Lower leg skin (tissue), 3 donors: ENCODE results near the gene RNF7.

Source experiments
- POLR2A ChIP-seq, 2 donors: fragments of 450-650 bp; IDR thresholded peaks; one replicate each; pipeline ENCODE4 v1.6.1; 2016 to 2017; ENCODE audit warnings: antibody characterized with exemption in 2 of 2, mild to moderate bottlenecking in 1 of 2, moderate library complexity in 1 of 2
- TF ChIP-seq, protein P1 (sequence below), 3 donors: fragments of 450-650 bp; IDR thresholded peaks; one replicate each; pipeline ENCODE4 v1.5.1; 2016; ENCODE audit warnings: antibody characterized with exemption in 3 of 3, mild to moderate bottlenecking in 3 of 3, moderate library complexity in 2 of 3

DNA sequence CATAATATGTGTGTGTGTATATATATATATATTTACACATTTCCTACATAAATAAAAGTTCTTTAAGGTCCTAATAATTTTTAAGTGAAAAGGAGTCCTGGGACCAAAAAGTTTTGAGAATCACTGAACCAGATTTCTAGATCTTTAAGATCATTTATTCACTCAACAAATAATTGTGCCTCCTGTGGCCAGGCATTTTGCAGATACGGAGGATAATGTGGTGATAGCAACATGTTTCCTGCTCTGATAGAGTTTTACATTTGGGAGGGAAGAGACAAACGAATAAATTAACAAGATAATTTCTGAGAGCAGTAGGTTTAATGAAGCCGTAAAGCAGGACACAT lies 448 bp upstream of the RNF7 start:
- TF ChIP-seq, protein P1, sequence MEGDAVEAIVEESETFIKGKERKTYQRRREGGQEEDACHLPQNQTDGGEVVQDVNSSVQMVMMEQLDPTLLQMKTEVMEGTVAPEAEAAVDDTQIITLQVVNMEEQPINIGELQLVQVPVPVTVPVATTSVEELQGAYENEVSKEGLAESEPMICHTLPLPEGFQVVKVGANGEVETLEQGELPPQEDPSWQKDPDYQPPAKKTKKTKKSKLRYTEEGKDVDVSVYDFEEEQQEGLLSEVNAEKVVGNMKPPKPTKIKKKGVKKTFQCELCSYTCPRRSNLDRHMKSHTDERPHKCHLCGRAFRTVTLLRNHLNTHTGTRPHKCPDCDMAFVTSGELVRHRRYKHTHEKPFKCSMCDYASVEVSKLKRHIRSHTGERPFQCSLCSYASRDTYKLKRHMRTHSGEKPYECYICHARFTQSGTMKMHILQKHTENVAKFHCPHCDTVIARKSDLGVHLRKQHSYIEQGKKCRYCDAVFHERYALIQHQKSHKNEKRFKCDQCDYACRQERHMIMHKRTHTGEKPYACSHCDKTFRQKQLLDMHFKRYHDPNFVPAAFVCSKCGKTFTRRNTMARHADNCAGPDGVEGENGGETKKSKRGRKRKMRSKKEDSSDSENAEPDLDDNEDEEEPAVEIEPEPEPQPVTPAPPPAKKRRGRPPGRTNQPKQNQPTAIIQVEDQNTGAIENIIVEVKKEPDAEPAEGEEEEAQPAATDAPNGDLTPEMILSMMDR (IDR thresholded peaks at IDR 0.05) = no peak
- no peak for TF ChIP-seq POLR2A (IDR thresholded peaks at IDR 0.05)
